Cerebellar nuclear complex (tissue), 1 donor: ENCODE data around the gene ALK.

Source experiments
- DNase-seq, 2 experiments: peaks; one replicate each; lab custom pipeline; 2025; lab: John Stamatoyannopoulos, UW

ALK gene

GRCh38 chr2:29528371-29528770 lies 393.0 kb downstream of the ALK start:
- no peak for DNase-seq

- DNase-seq: no peak
These were observed 393.4 kb downstream of the ALK start for GRCh38 chr2:29527947-29528346.

DNA sequence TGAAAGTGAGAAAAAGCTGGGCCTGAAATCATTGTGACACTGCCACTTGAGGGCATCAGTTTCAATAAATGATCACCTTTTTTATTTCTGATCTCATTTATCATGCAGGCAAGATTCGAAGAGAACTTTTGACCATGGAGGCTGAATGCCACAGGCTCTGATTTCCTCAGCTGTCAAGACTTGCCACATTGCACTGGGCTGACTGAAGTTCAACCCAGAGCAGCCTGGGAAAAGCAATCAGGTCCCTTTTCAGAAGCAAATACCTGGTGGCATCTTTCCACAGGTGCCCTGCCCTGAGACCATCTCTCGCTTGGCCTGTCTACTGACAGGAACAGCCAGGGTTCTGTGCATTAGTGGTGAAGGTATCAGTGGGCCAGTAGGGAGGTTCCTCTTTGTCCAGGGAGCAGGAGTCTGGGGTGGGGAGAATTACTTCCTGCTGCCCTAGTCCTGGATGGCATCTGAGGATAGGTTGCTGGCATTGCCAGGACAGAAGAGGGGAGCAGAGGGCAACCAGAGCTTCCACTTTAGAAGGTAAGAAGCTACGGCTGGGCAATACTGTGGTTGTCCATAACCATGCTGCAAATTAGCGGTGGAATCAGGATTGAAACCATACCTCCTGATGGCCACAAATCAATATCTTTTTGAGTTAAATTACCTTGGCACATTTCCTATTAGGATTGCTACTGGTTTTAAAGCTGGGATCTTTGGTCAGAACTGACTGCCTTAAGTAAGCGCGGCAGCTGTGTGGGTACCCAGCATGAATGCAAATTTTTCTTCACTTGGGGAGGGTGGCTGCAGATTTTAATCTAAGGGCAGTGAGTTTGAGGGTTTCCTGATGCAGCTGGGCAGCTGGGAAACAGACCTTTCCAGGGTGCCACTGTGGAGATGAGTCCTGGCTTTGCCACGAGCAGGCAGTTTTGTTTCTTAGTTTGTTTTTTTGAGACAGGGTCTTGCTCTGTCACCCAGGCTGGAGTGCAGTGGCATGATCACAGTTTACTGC lies 394.5 kb downstream of the ALK start:
- no peak for DNase-seq

- no peak for DNase-seq
These were observed 395.5 kb downstream of the ALK start for GRCh38 chr2:29525921-29526320.

- DNase-seq: no peak
These were observed 396.7 kb downstream of the ALK start for GRCh38 chr2:29524652-29525051.

- DNase-seq: no peak
These were observed 398.3 kb downstream of the ALK start for GRCh38 chr2:29522951-29523669.

DNA sequence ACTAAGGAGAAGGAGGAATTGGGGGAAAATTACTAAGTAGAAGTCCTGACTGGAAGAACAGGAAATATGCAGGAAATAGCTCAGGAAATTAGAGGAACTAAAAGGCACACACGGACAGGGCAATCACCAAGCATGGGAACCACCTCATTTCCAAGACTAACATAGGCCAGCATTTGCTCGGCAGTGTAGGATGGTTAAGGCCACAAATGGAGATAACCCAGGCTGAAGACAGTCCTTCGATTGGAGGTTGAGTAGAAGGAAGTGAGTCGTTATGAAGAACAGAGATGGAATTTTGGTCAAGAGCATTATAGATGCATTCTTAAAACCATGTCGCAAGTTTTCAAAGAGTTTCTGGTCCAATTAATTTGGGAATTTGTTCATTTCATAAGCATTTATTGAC lies 401.4 kb downstream of the ALK start:
- DNase-seq: no peak

GRCh38 chr2:29519338-29519925 lies 402.0 kb downstream of the ALK start:
- no peak for DNase-seq

- no peak for DNase-seq
These were observed 402.6 kb downstream of the ALK start for GRCh38 chr2:29518646-29519337.

DNA sequence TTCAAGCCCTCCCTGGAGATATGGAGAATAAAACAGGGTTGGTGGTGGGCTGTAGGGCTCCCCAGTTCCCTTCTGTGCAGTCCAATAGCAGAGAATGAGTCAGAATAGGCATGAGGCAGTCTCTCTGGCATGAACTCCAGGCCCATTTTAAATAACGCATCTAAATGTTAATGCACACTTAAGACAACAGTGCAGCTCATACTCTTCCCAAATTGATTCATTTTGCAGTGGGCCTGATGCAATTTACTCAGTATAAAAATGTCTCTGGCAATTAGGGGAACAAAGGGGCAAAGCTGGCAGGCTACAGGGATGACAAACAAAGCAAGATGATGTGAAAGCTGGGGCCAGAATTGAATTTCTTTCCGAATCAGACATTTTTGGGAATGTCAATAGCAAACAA lies 403.4 kb downstream of the ALK start:
- no peak for DNase-seq

DNA sequence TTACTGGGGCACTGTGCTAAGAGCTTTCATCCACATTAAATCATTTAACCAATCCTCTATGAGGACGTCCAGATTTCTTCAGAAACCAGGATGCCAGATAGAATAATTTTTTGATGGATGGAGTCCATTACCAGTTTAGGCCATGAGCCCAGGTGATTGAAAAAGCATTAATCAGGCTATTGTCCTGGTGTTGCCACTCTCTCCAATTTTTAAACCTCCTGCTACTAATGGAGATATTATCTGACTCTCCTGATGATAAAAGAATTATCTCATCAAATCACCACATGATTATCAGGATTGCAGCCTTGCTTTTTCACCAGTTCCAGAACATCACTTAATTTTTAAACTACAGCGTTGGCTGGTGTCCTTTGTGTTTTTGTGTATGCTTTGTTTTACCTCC lies 404.0 kb downstream of the ALK start:
- no peak for DNase-seq

GRCh38 chr2:29516767-29517166 lies 404.6 kb downstream of the ALK start:
- DNase-seq: no peak

DNA sequence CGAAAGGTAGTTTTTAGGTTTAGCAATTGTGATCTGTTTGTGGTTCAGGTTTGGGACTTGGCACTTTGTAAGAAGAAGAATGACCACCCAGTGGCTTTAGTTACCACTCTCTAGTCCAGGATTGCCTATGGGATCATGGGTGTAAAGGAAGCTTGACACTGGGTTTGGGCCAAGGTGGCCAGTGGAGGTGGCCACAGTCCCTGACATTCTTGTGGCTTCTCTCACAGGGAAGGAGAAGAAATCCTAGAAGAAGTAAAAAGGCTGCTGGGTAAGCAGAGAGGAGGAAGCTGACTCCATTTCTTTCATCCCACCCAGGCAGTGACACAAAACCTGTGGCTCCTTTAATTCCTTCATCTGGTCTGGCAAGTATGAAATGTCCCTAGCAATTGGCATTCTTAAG lies 411.5 kb downstream of the ALK start:
- no peak for DNase-seq

DNA sequence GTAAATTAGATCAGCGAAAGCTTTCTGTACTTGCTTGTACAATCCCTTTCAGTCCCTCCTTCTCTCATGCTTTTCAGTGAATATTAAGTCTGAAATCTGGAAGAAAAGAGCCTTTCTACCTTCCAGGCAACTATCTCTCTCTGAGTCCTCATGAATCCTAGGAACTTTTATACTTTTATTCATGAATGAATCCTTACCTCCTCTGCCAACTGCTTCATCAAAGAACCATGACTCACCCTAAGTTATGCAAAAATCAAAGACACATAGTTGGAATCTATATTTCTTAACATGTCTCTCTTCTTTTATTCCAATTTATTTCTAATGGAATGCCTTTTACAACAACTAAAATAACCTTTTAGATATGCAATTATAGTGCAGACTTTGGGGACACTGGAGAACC lies 412.0 kb downstream of the ALK start:
- no peak for DNase-seq

DNA sequence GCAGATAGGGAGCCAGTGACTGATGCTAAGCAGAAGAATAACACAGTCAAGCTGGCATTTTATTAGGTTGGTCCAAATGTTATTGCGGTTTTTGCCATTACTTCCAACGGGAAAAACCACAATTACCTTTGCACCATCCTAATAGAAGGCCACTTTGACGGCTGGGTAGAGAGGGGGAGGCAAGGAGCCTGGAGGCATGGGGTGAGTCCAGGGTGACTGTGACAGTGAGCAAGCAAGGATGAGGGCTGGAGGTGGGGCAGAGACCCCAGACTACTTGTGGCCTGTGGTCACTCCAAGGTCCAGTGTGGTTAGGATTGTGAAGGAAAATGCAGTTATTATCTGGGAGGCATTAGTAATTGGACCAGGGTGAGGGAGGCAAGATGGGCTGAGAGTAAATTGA lies 416.6 kb downstream of the ALK start:
- no peak for DNase-seq

DNA sequence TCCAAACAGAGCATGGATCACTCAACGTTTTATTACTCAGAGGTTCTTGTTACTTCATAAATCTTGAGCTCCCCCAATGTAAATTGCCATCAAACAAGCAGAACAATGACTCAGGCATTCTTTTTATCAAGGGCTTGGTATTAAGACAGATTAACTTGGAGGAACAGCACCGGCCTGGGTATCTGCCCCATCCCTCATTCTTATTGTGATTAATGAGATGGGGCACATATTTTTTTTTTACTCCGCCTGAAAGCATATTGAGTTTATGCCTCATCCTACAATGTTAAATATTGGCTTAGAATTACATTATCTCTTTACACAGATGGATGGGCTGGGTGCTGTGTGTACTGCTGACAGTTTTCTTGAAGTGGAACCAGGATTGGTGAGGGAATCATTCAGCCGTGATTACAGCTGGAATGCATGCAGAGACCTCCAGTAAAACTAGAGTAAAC lies 418.9 kb downstream of the ALK start:
- DNase-seq: no peak

GRCh38 chr2:29497375-29497774 lies 424.0 kb downstream of the ALK start:
- DNase-seq: no peak

DNA sequence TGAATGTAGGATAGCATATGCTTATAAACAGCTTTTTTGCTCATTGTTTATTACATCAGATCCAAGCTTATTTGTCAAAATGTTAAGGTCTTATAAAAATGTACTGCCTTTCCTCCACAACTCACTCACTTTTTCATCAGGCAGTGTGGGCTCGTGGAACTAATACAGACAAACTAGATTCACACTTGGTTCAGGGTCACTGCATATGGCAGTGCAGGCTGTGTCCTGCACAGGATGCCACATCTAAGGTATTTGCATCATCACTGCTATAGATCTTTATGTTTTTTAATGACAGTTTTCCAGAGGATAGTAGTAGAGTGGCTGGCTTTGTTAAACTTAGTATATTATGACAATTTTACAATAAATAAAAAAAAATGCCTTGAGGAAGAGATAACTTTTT lies 425.2 kb downstream of the ALK start:
- DNase-seq: no peak

DNA sequence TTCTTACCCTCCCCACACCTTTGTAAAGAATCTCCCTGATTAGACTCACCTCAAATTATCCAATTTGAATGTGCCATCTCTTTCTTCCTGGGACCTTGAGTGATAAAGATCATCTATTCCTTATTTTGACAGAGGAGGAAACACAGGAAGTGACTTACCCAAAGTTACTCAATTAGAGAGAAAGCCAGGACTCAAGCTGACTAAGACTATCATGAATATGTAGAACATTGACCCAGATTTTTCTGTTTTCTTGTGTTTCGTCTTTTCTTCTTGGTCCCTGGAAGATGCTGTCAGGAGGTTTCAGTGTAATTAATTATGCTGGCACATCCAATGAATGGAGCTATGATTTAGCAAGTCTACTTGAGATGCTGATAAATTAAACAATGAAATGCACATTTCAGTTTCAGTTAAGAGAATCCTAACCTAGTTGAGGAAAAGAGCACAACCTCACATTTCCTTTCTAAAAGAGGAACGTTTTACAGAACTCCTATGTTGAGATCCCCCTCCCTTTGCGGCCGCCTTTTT lies 425.8 kb downstream of the ALK start:
- DNase-seq: no peak

GRCh38 chr2:29495068-29495467 lies 426.3 kb downstream of the ALK start:
- DNase-seq: no peak

- no peak for DNase-seq
These were observed 428.7 kb downstream of the ALK start for GRCh38 chr2:29492701-29493100.

- DNase-seq: no peak
These were observed 431.3 kb downstream of the ALK start for GRCh38 chr2:29490045-29490444.
